HepG2 (cell line): ENCODE results near the gene APC2. TPM values are rescaled to one million over a fixed set of nuclear protein-coding genes. Genes with fewer than 3 reads are reported as not detected.

Experiments
- ATAC-seq: fragments of 200-7000 bp; cut with Tn5 transposase; 3 replicates; pipeline ENCODE4 v1.9.1; 2020; ENCODE audit warnings: mild to moderate bottlenecking, moderate library complexity
- BruUV-seq: library from RNA; stranded (reverse); fragments of 400-500 nt; replicated peaks from 2 replicates; lab custom pipeline; 2021; lab: Mats Ljungman, UMichigan
- CTCF ChIA-PET: fragments of 300-600 bp; formaldehyde crosslinking; extraction: SDS; loops from one replicate; lab custom pipeline; 2021; ENCODE audit warnings: low total read pairs, inconsistent platforms, low intra/inter-chr PET ratio; lab: Yijun Ruan, JAX
- POLR2A ChIA-PET: fragments of 350-600 bp; sonication (Branson Sonifier 250); formaldehyde crosslinking; loops from one replicate; lab custom pipeline; 2020; ENCODE audit warnings: antibody characterized with exemption, inconsistent platforms; lab: Yijun Ruan, JAX
- DNase-seq: peaks from one replicate; pipeline ENCODE4 v3.0.0-alpha.2; 2015; ENCODE audit warnings: low spot score
- FAIRE-seq: peaks from 3 replicates; lab custom pipeline; 2011; peaks lifted over from hg19 to GRCh38; lab: Jason Lieb, UNC
- H2AFZ ChIP-seq: one replicate; pipeline ENCODE4 v1.6.1; 2011; ENCODE audit warnings: low read length, inconsistent platforms
- H3K27ac ChIP-seq: fragments of 300-600 bp; 3 replicates; pipeline ENCODE4 v1.8.0; 2011; ENCODE audit warnings: mixed run types, mild to moderate bottlenecking, mixed read lengths, low read length, inconsistent platforms; ENCODE audit not compliant: insufficient read depth; ENCODE audit errors: extremely low read length
- H3K27me3 ChIP-seq, 2 experiments: fragments of 200-600 bp in 1 of 2; 2 replicates in 1 of 2; 3 replicates in 1 of 2; pipeline versions ENCODE4 v1.6.0 to v1.8.0; 2011; ENCODE audit warnings: low read length in 2 of 2, mild to moderate bottlenecking in 2 of 2, moderate library complexity in 2 of 2, inconsistent platforms in 1 of 2; ENCODE audit not compliant: insufficient read depth in 2 of 2, control insufficient read depth in 1 of 2
- H3K36me3 ChIP-seq, 2 experiments: fragments of 200-600 bp in 1 of 2; replicated peaks in 1 of 2; 2 replicates in 1 of 2; 3 replicates in 1 of 2; pipeline versions ENCODE4 v1.5.1 to v1.8.0; 2011; ENCODE audit warnings: low read length in 2 of 2, inconsistent platforms in 1 of 2; ENCODE audit not compliant: insufficient read depth in 2 of 2, control insufficient read depth in 1 of 2
- H3K4me1 ChIP-seq: 2 replicates; pipeline ENCODE4 v1.5.1; 2012; ENCODE audit warnings: low read length, inconsistent platforms; ENCODE audit not compliant: insufficient read depth
- H3K4me2 ChIP-seq: 2 replicates; pipeline ENCODE4 v1.6.0; 2011; ENCODE audit warnings: low read depth, low read length, inconsistent platforms
- H3K4me3 ChIP-seq, 3 experiments: fragments of 200-600 bp in 1 of 3; sonication (generic), shearing (Covaris generic) in 1 of 3; replicated peaks in 1 of 3; 2 replicates each; pipeline ENCODE4 v1.5.1; 2011 to 2016; ENCODE audit warnings: low read length in 3 of 3, inconsistent platforms in 2 of 3, low read depth in 2 of 3, mild to moderate bottlenecking in 2 of 3, control low read depth in 1 of 3, mixed read lengths in 1 of 3; ENCODE audit not compliant: insufficient read depth in 1 of 3
- H3K79me2 ChIP-seq: one replicate; pipeline ENCODE4 v1.6.1; 2011; ENCODE audit warnings: low read length, inconsistent platforms; ENCODE audit not compliant: insufficient read depth
- H3K9ac ChIP-seq: 2 replicates; pipeline ENCODE4 v1.6.0; 2011; ENCODE audit warnings: mild to moderate bottlenecking, low read depth, low read length, inconsistent platforms; ENCODE audit not compliant: insufficient read depth
- H3K9me3 ChIP-seq: 2 replicates; pipeline ENCODE4 v1.5.1; 2012; ENCODE audit warnings: mild to moderate bottlenecking, low read length
- H4K20me1 ChIP-seq: 2 replicates; pipeline ENCODE4 v1.6.0; 2011; ENCODE audit warnings: inconsistent platforms, mild to moderate bottlenecking, low read length, moderate library complexity; ENCODE audit not compliant: insufficient read depth
- AKAP8 ChIP-seq: sonication (generic); formaldehyde crosslinking; IDR thresholded peaks from 2 replicates; pipeline ENCODE4 v1.5.1; 2020; ENCODE audit warnings: mild to moderate bottlenecking, missing genetic modification reagents
- CHD2 ChIP-seq: IDR thresholded peaks from 2 replicates; pipeline ENCODE4 v1.6.1; 2011; ENCODE audit warnings: low read depth, low read length, improper control_type of control experiment
- EHMT2 ChIP-seq: fragments of 200-600 bp; sonication (generic); IDR thresholded peaks from 2 replicates; pipeline ENCODE4 v1.7.0; 2017; ENCODE audit warnings: antibody characterized with exemption, low read depth, low read length, borderline replicate concordance
- HOXD1 ChIP-seq: sonication (generic); formaldehyde crosslinking; IDR thresholded peaks from 2 replicates; pipeline ENCODE4 v1.5.0; 2020; ENCODE audit warnings: missing genetic modification reagents
- KMT2A ChIP-seq: sonication (generic); formaldehyde crosslinking; IDR thresholded peaks from 2 replicates; pipeline ENCODE4 v1.4.0; 2020; ENCODE audit warnings: missing genetic modification reagents
- TCF7 ChIP-seq: sonication (generic); IDR thresholded peaks from 2 replicates; pipeline ENCODE4 v1.6.1; 2016; ENCODE audit warnings: antibody characterized with exemption, low read depth
- ZNF124 ChIP-seq: sonication (generic); formaldehyde crosslinking; IDR thresholded peaks from 2 replicates; pipeline ENCODE4 v1.4.0; 2020; ENCODE audit warnings: missing genetic modification reagents
- ZNF17 ChIP-seq: sonication (generic); formaldehyde crosslinking; IDR thresholded peaks from 2 replicates; pipeline ENCODE4 v1.5.0; 2020; ENCODE audit warnings: mild to moderate bottlenecking, missing genetic modification reagents
- ZNF441 ChIP-seq: sonication (generic); formaldehyde crosslinking; IDR thresholded peaks from 2 replicates; pipeline ENCODE4 v1.7.0; 2021; ENCODE audit warnings: missing genetic modification reagents, borderline replicate concordance
- WGBS: methylation state at CpG from one replicate; pipeline ENCODE4 v1.1.6; 2017; ENCODE audit warnings: low lambda C conversion rate; 5-methylcytosine and 5-hydroxymethylcytosine counted together
- in situ Hi-C: cut with HindIII; loops from 2 replicates; pipeline ENCODE4 v1.10.0; 2017; ENCODE audit warnings: low pct_unique_long_range_greater_than_20kb; ENCODE audit not compliant: extremely low pct_ligation_motif_present
- intact Hi-C: fragments of 100-400 bp; cut with micrococcal nuclease; formaldehyde crosslinking; loops from one replicate; pipeline ENCODE4 v1.10.0; 2022; ENCODE audit not compliant: unreplicated experiment
- polyA plus RNA-seq, 8 experiments: library from polyadenylated mRNA; depleted of rRNA in 3 of 8; stranded (reverse) in 7 of 8; unstranded in 1 of 8; fragments of >200 nt; fragmentation: Illumina TruSeq in 4 of 8; extraction: Trizol in 4 of 8; gene quantifications; 2 replicates each; pipeline versions ENCODE4 v1.2.1 to v1.2.3, GENCODE V29; 2011 to 2016; ENCODE audit warnings: low read depth in 4 of 8, missing spikeins in 1 of 8, mixed read lengths in 1 of 8; ENCODE audit not compliant: insufficient read depth in 1 of 8
- total RNA-seq, 5 experiments: library from RNA; depleted of rRNA; stranded (reverse); fragments of >200 nt; fragmentation: Illumina TruSeq; extraction: Trizol; gene quantifications; 2 replicates each; pipeline ENCODE4 v1.2.3, GENCODE V29; 2016; ENCODE audit warnings: low read depth in 1 of 5
- TF ChIP-seq, protein P1 (sequence below): sonication (generic); formaldehyde crosslinking; IDR thresholded peaks from 2 replicates; pipeline ENCODE4 v1.5.0; 2020; ENCODE audit warnings: mild to moderate bottlenecking, missing genetic modification reagents
- TF ChIP-seq, protein P2 (sequence below): sonication (generic); formaldehyde crosslinking; IDR thresholded peaks from 2 replicates; pipeline ENCODE4 v1.5.1; 2020; ENCODE audit warnings: missing genetic modification reagents, mild to moderate bottlenecking, borderline replicate concordance
- TF ChIP-seq, protein P3 (sequence below): sonication (generic); formaldehyde crosslinking; IDR thresholded peaks from 2 replicates; pipeline ENCODE4 v1.4.0; 2020; ENCODE audit warnings: missing genetic modification reagents
- TF ChIP-seq, protein P4 (sequence below): sonication (generic); formaldehyde crosslinking; IDR thresholded peaks from 2 replicates; pipeline ENCODE4 v1.4.0; 2020; ENCODE audit warnings: missing genetic modification reagents, mild to moderate bottlenecking, borderline replicate concordance
- TF ChIP-seq, protein P5 (sequence below): sonication (generic); formaldehyde crosslinking; IDR thresholded peaks from 2 replicates; pipeline ENCODE4 v1.8.0; 2022; ENCODE audit warnings: missing genetic modification reagents, mild to moderate bottlenecking, borderline replicate concordance

APC2 gene
- total and polyA plus RNA-seq, 2 of the 13 experiments (the other 11 are each of a cell fraction or from before 2014, with no cell fraction given): 0.08 to 0.22 TPM

DNA sequence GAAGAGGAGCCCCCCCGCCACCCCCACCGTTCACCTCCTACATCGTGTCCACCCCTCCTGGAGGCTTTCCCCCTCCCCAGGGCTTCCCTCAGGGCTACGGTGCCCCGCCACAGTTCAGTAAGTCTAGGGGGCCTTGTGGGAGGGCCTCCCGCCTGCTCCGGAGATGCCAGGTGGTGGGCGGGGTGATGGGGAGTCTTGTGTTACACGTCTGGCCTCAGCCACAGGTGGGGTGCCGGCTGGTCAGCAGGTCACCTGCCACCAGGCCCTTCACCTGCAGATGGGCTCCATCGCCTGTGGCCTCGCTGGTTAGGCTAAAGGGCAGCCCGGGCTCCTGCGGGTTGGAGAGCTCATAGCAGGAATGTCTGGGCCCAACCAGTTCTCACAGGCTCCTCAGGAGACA lies 19.7 kb upstream of the APC2 start:
- Histone ChIP-seq H3K27ac (no peak overlapping the region), H3K79me2 (peaks cover 15% of the 10 kb centered on the region), H3K4me2 (no peak overlapping the region), H3K36me3 (peaks cover 33 to 77% of the 10 kb centered on the region in 2 experiments), H3K9ac (no peak overlapping the region), H4K20me1 (peaks cover 6% of the 10 kb centered on the region), H3K4me1 (peaks cover 7% of the 10 kb centered on the region), H3K9me3 (no peaks in the 10 kb centered on the region), H3K27me3 (no peaks in the 10 kb centered on the region), H3K4me3 (no peak overlapping the region), H2AFZ (no peak overlapping the region)
- no TSS peak for BruUV-seq
- in situ Hi-C loops (no loop called here), intact Hi-C loops (no loop called here)
- TF ChIP-seq, protein P1, sequence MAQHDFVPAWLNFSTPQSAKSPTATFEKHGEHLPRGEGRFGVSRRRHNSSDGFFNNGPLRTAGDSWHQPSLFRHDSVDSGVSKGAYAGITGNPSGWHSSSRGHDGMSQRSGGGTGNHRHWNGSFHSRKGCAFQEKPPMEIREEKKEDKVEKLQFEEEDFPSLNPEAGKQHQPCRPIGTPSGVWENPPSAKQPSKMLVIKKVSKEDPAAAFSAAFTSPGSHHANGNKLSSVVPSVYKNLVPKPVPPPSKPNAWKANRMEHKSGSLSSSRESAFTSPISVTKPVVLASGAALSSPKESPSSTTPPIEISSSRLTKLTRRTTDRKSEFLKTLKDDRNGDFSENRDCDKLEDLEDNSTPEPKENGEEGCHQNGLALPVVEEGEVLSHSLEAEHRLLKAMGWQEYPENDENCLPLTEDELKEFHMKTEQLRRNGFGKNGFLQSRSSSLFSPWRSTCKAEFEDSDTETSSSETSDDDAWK: no peak
- TF ChIP-seq TCF7 (no peak), EHMT2 (no peak), CHD2 (no peak), AKAP8 (CRISPR knock-in tag) (no peak), HOXD1 (no peak), ZNF17 (CRISPR knock-in tag) (no peak), KMT2A (CRISPR knock-in tag) (no peak), ZNF441 (CRISPR knock-in tag) (no peak), ZNF124 (no peak)
- TF ChIP-seq, protein P2, sequence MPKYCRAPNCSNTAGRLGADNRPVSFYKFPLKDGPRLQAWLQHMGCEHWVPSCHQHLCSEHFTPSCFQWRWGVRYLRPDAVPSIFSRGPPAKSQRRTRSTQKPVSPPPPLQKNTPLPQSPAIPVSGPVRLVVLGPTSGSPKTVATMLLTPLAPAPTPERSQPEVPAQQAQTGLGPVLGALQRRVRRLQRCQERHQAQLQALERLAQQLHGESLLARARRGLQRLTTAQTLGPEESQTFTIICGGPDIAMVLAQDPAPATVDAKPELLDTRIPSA (CRISPR knock-in tag): no peak
- TF ChIP-seq, protein P3, sequence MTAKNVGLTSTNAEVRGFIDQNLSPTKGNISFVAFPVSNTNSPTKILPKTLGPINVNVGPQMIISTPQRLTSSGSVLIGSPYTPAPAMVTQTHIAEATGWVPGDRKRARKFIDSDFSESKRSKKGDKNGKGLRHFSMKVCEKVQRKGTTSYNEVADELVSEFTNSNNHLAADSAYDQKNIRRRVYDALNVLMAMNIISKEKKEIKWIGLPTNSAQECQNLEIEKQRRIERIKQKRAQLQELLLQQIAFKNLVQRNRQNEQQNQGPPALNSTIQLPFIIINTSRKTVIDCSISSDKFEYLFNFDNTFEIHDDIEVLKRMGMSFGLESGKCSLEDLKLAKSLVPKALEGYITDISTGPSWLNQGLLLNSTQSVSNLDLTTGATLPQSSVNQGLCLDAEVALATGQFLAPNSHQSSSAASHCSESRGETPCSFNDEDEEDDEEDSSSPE (CRISPR knock-in tag): no peak
- TF ChIP-seq, protein P4, sequence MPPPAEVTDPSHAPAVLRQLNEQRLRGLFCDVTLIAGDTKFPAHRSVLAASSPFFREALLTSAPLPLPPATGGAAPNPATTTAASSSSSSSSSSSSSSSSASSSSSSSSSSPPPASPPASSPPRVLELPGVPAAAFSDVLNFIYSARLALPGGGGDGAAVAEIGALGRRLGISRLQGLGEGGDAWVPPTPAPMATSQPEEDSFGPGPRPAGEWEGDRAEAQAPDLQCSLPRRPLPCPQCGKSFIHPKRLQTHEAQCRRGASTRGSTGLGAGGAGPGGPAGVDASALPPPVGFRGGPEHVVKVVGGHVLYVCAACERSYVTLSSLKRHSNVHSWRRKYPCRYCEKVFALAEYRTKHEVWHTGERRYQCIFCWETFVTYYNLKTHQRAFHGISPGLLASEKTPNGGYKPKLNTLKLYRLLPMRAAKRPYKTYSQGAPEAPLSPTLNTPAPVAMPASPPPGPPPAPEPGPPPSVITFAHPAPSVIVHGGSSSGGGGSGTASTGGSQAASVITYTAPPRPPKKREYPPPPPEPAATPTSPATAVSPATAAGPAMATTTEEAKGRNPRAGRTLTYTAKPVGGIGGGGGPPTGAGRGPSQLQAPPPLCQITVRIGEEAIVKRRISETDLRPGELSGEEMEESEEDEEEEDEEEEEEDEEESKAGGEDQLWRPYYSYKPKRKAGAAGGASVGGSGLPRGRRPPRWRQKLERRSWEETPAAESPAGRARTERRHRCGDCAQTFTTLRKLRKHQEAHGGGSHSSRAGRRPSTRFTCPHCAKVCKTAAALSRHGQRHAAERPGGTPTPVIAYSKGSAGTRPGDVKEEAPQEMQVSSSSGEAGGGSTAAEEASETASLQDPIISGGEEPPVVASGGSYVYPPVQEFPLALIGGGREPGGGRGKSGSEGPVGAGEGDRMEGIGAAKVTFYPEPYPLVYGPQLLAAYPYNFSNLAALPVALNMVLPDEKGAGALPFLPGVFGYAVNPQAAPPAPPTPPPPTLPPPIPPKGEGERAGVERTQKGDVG (CRISPR knock-in tag): no peak
- TF ChIP-seq, protein P5, sequence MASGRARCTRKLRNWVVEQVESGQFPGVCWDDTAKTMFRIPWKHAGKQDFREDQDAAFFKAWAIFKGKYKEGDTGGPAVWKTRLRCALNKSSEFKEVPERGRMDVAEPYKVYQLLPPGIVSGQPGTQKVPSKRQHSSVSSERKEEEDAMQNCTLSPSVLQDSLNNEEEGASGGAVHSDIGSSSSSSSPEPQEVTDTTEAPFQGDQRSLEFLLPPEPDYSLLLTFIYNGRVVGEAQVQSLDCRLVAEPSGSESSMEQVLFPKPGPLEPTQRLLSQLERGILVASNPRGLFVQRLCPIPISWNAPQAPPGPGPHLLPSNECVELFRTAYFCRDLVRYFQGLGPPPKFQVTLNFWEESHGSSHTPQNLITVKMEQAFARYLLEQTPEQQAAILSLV (CRISPR knock-in tag): no peak
- ChIA-PET POLR2A (interaction anchor here (0.8 kb wide), 1 partner anchor 161 kb away, joined by 3 read pairs; the partner anchor contains the start of gene CIRBP), CTCF (no interaction called here)
- DNase-seq (no peak), FAIRE-seq (no peak), ATAC-seq (no peak)
- WGBS: 100% methylated on average over 4 of the region's 14 CpGs
